ENCODE results near the gene CEP112. TPM values are rescaled to one million over a fixed set of nuclear protein-coding genes. Genes with fewer than 3 reads are reported as not detected.

The CEP112 gene
- total and polyA plus RNA-seq, 2 of the 4 experiments (the other 2 are of a cell fraction): 2.5 to 5.6 TPM

DNA sequence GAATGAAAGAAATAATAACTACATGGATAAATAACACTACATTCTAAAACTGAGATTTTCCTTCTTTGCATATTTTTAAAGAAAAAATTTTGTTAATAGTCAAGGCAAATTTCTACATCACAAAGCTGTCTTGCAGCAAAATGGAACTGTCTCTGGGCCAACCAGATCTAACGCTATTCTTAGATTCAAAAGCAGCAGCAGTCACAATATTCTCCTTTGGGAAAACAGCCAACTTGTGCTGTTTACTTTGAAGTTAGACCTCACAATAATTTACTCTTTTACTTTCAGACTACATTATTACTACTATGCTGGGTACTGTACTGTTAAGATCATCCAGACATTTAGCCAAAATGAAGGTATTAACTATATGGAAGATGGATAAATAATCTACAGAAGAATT is 189.1 kb downstream of the CEP112 start:
- H2BK120ac ChIP-seq (ENCODE audit: low read depth, low read length): no peak overlapping the region
- H4K5ac ChIP-seq (ENCODE audit: low read depth, low read length): no peak overlapping the region
- ChIA-PET POLR2A (ENCODE audit: unreplicated experiment) (no interaction called here), CTCF (no interaction called here)
- BruUV-seq (replicated peaks): no TSS peak
- H3K4me1 ChIP-seq (ENCODE audit: control insufficient read depth, insufficient read depth, low read length): no peaks in the 10 kb centered on the region
- DNase-seq (peak; percentile 18), ATAC-seq (ENCODE audit: low read depth) (no peak)
- H3K56ac ChIP-seq (ENCODE audit: extremely low read depth, insufficient read depth, low read length): no peak overlapping the region
- H2AK9ac ChIP-seq (replicated peaks; ENCODE audit: low read depth, low read length, poor library complexity): no peak overlapping the region
- no peaks in the 10 kb centered on the region for H3K27me3 ChIP-seq (ENCODE audit: control insufficient read depth, insufficient read depth, low read length)
- dilution Hi-C loops (cut with HindIII; ENCODE audit: low sequenced_read_pairs, unreplicated experiment) (no loop called here), intact Hi-C loops (cut with micrococcal nuclease) (no loop called here), in situ Hi-C loops (cut with MboI; ENCODE audit: low sequenced_read_pairs) (no loop called here)
- no peaks in the 10 kb centered on the region for H3K9me1 ChIP-seq (ENCODE audit: insufficient read depth, low read length)
- no peak for TF ChIP-seq MXI1 (IDR thresholded peaks at IDR 0.05; ENCODE audit: borderline replicate concordance, low read depth, low read length)
- no peak for TF ChIP-seq NFE2L2 (IDR thresholded peaks at IDR 0.05; ENCODE audit: low read depth, low read length)
- TF ChIP-seq SMC3 (IDR thresholded peaks at IDR 0.05; ENCODE audit: low read depth, low read length): no peak
- no peak overlapping the region for H3K4ac ChIP-seq (ENCODE audit: low read depth, low read length)
- H3K18ac ChIP-seq (ENCODE audit: low read depth, low read length): no peak overlapping the region
- H4K91ac ChIP-seq (ENCODE audit: insufficient read depth, low read depth, low read length): no peak overlapping the region
- H3K36me3 ChIP-seq (ENCODE audit: control insufficient read depth, insufficient read depth, low read length): no peaks in the 10 kb centered on the region
- no peak overlapping the region for H3K23ac ChIP-seq (ENCODE audit: low read depth, low read length)
- H2BK15ac ChIP-seq (ENCODE audit: low read depth, low read length): no peak overlapping the region
- H4K8ac ChIP-seq (ENCODE audit: low read depth in 2 of 2, low read length in 2 of 2): no peak overlapping the region
- H3K9ac ChIP-seq (ENCODE audit: low read depth, low read length): no peak overlapping the region
- no peak overlapping the region for H2AK5ac ChIP-seq (ENCODE audit: low read depth, low read length)
- no peak overlapping the region for H2BK20ac ChIP-seq (ENCODE audit: low read depth, low read length)
- H3K14ac ChIP-seq (replicated peaks; ENCODE audit: low read depth, low read length): no peak overlapping the region
- no CpG with 5 or more reads among the region's 1 CpG for WGBS, 2 experiments (ENCODE audit: extremely low coverage in 2 of 2, insufficient read length in 1 of 2)
- H4K20me1 ChIP-seq (ENCODE audit: insufficient read depth, low read length): no peaks in the 10 kb centered on the region
- H3K9me3 ChIP-seq (ENCODE audit: control insufficient read depth, insufficient read depth, low read length): no peaks in the 10 kb centered on the region
- H3K79me1 ChIP-seq (ENCODE audit: low read depth in 1 of 2, low read length in 2 of 2): no peaks in the 10 kb centered on the region
- H3K4me3 ChIP-seq (ENCODE audit: insufficient read depth, low read depth, low read length): no peak overlapping the region
- H3K4me2 ChIP-seq (ENCODE audit: low read depth, low read length): no peak overlapping the region
- H3K27ac ChIP-seq (ENCODE audit: insufficient read depth, low read length): no peak overlapping the region
- H2AFZ ChIP-seq (replicated peaks; ENCODE audit: low read length, poor library complexity): no peak overlapping the region
- no peak overlapping the region for H2BK5ac ChIP-seq (ENCODE audit: low read depth, low read length, poor library complexity, severe bottlenecking)

Measured in IMR-90 (cell line).